IMR-90 (cell line): ENCODE measurements around the gene NADK2. TPM values are rescaled to one million over a fixed set of nuclear protein-coding genes. Genes with fewer than 3 reads are reported as not detected.
A peak's percentile ranks its signal among the peaks of the same experiment; 100 is the strongest.

ENCODE experiments used
- ATAC-seq: fragments of 200-7000 bp; cut with Tn5 transposase; 2 replicates; pipeline ENCODE4 v1.9.1; 2020; ENCODE audit warnings: low read depth, mild to moderate bottlenecking, moderate library complexity
- BruUV-seq: library from RNA; stranded (reverse); fragments of 400-500 nt; replicated peaks from 2 replicates; lab custom pipeline; 2021; lab: Mats Ljungman, UMichigan
- CTCF ChIA-PET: fragments of 300-600 bp; formaldehyde crosslinking; extraction: SDS; loops from one replicate; lab custom pipeline; 2021; ENCODE audit warnings: antibody characterized with exemption; lab: Yijun Ruan, JAX
- POLR2A ChIA-PET: fragments of 300-600 bp; sonication (Branson Sonifier 250); formaldehyde crosslinking; loops from one replicate; lab custom pipeline; 2022; ENCODE audit warnings: antibody characterized with exemption; ENCODE audit not compliant: unreplicated experiment; lab: Charles Lee
- DNase-seq: peaks from one replicate; pipeline ENCODE4 v3.0.0; 2013
- H2AFZ ChIP-seq: replicated peaks from 2 replicates; pipeline ENCODE3; 2013; ENCODE audit warnings: low read length, mild to moderate bottlenecking; ENCODE audit not compliant: poor library complexity
- H2AK5ac ChIP-seq: 2 replicates; pipeline ENCODE4 v1.6.1; 2013; ENCODE audit warnings: low read depth, low read length, inconsistent platforms
- H2AK9ac ChIP-seq: replicated peaks from 2 replicates; pipeline ENCODE3; 2013; ENCODE audit warnings: mild to moderate bottlenecking, low read depth, low read length, moderate library complexity; ENCODE audit not compliant: poor library complexity
- H2BK120ac ChIP-seq: 2 replicates; pipeline ENCODE4 v1.6.1; 2013; ENCODE audit warnings: low read depth, low read length, inconsistent platforms
- H2BK15ac ChIP-seq: 3 replicates; pipeline ENCODE4 v1.6.1; 2013; ENCODE audit warnings: low read depth, low read length, inconsistent platforms
- H2BK20ac ChIP-seq: 2 replicates; pipeline ENCODE4 v1.6.1; 2013; ENCODE audit warnings: low read depth, mild to moderate bottlenecking, inconsistent platforms, low read length, moderate library complexity
- H2BK5ac ChIP-seq: 2 replicates; pipeline ENCODE4 v1.6.1; 2013; ENCODE audit warnings: mild to moderate bottlenecking, low read depth, low read length, inconsistent platforms; ENCODE audit not compliant: poor library complexity, severe bottlenecking
- H3K14ac ChIP-seq: replicated peaks from 2 replicates; pipeline ENCODE4 v1.6.1; 2013; ENCODE audit warnings: low read depth, low read length, inconsistent platforms
- H3K18ac ChIP-seq: 2 replicates; pipeline ENCODE4 v1.6.1; 2013; ENCODE audit warnings: low read depth, low read length, control low read depth
- H3K23ac ChIP-seq: 2 replicates; pipeline ENCODE4 v1.6.1; 2013; ENCODE audit warnings: low read depth, low read length, inconsistent platforms
- H3K27ac ChIP-seq: 2 replicates; pipeline ENCODE4 v1.5.1; 2013; ENCODE audit warnings: mild to moderate bottlenecking, control low read depth, low read length; ENCODE audit not compliant: insufficient read depth
- H3K27me3 ChIP-seq: 2 replicates; pipeline ENCODE4 v1.6.1; 2013; ENCODE audit warnings: low read length; ENCODE audit not compliant: control insufficient read depth, insufficient read depth
- H3K36me3 ChIP-seq: 2 replicates; pipeline ENCODE4 v1.6.1; 2013; ENCODE audit warnings: low read length, mixed read lengths; ENCODE audit not compliant: control insufficient read depth, insufficient read depth
- H3K4ac ChIP-seq: 2 replicates; pipeline ENCODE4 v1.6.1; 2013; ENCODE audit warnings: low read depth, low read length, inconsistent platforms
- H3K4me1 ChIP-seq: 2 replicates; pipeline ENCODE4 v1.6.1; 2013; ENCODE audit warnings: low read length, mixed read lengths; ENCODE audit not compliant: control insufficient read depth, insufficient read depth
- H3K4me2 ChIP-seq: 2 replicates; pipeline ENCODE4 v1.6.1; 2013; ENCODE audit warnings: low read depth, mild to moderate bottlenecking, control low read depth, low read length, moderate library complexity
- H3K4me3 ChIP-seq: 2 replicates; pipeline ENCODE4 v1.5.1; 2013; ENCODE audit warnings: low read depth, mild to moderate bottlenecking, control low read depth, low read length, moderate library complexity; ENCODE audit not compliant: insufficient read depth
- H3K56ac ChIP-seq: 2 replicates; pipeline ENCODE4 v1.6.1; 2013; ENCODE audit warnings: low read length, inconsistent platforms; ENCODE audit not compliant: insufficient read depth; ENCODE audit errors: extremely low read depth
- H3K79me1 ChIP-seq, 2 experiments: 2 replicates each; pipeline ENCODE4 v1.6.1; 2013; ENCODE audit warnings: low read length in 2 of 2, inconsistent platforms in 1 of 2, low read depth in 1 of 2
- H3K9ac ChIP-seq: 2 replicates; pipeline ENCODE4 v1.6.1; 2013; ENCODE audit warnings: low read depth, low read length, control low read depth
- H3K9me1 ChIP-seq: 2 replicates; pipeline ENCODE4 v1.6.1; 2013; ENCODE audit warnings: low read length, inconsistent platforms; ENCODE audit not compliant: insufficient read depth
- H3K9me3 ChIP-seq: 2 replicates; pipeline ENCODE4 v1.6.1; 2013; ENCODE audit warnings: low read length; ENCODE audit not compliant: control insufficient read depth, insufficient read depth
- H4K20me1 ChIP-seq: 2 replicates; pipeline ENCODE4 v1.6.1; 2013; ENCODE audit warnings: low read length, inconsistent platforms; ENCODE audit not compliant: insufficient read depth
- H4K5ac ChIP-seq: 2 replicates; pipeline ENCODE4 v1.6.1; 2013; ENCODE audit warnings: mild to moderate bottlenecking, low read depth, low read length, control low read depth
- H4K8ac ChIP-seq, 2 experiments: 2 replicates each; pipeline ENCODE4 v1.6.1; 2013; ENCODE audit warnings: low read depth in 2 of 2, low read length in 2 of 2, control low read depth in 1 of 2, inconsistent platforms in 1 of 2
- H4K91ac ChIP-seq: 2 replicates; pipeline ENCODE4 v1.6.1; 2013; ENCODE audit warnings: low read depth, low read length, inconsistent platforms; ENCODE audit not compliant: insufficient read depth
- BHLHE40 ChIP-seq: fragments of 150-350 bp; IDR thresholded peaks from 2 replicates; pipeline ENCODE4 v1.6.1; 2016; ENCODE audit warnings: mild to moderate bottlenecking, low read depth, low read length
- CEBPB ChIP-seq: IDR thresholded peaks from 2 replicates; pipeline ENCODE4 v1.6.1; 2012; ENCODE audit warnings: low read depth, low read length, improper control_type of control experiment
- CHD1 ChIP-seq: IDR thresholded peaks from 2 replicates; pipeline ENCODE4 v1.6.1; 2012; ENCODE audit warnings: low read depth, low read length, improper control_type of control experiment
- CTCF ChIP-seq: conservative IDR thresholded peaks from 2 replicates; pipeline ENCODE4 v1.5.1; 2012; ENCODE audit warnings: mild to moderate bottlenecking, low read depth, low read length, improper control_type of control experiment
- ELK1 ChIP-seq: fragments of 150-350 bp; IDR thresholded peaks from 2 replicates; pipeline ENCODE4 v1.6.1; 2016; ENCODE audit warnings: low read depth, mild to moderate bottlenecking, low read length, moderate library complexity, borderline replicate concordance
- FOS ChIP-seq: fragments of 150-350 bp; IDR thresholded peaks from 2 replicates; pipeline ENCODE4 v1.6.1; 2016; ENCODE audit warnings: low read depth, low read length
- MAFK ChIP-seq: IDR thresholded peaks from 2 replicates; pipeline ENCODE4 v1.6.1; 2012; ENCODE audit warnings: low read depth, low read length, improper control_type of control experiment
- NFE2L2 ChIP-seq: fragments of 150-350 bp; IDR thresholded peaks from 2 replicates; pipeline ENCODE4 v1.6.1; 2016; ENCODE audit warnings: low read depth, mild to moderate bottlenecking, low read length
- POLR2A ChIP-seq: IDR thresholded peaks from 2 replicates; pipeline ENCODE4 v1.6.1; 2012; ENCODE audit warnings: mild to moderate bottlenecking, low read depth, low read length
- RAD21 ChIP-seq: IDR thresholded peaks from 2 replicates; pipeline ENCODE4 v1.6.1; 2012; ENCODE audit warnings: low read length, improper control_type of control experiment
- RCOR1 ChIP-seq: IDR thresholded peaks from 2 replicates; pipeline ENCODE4 v1.6.1; 2012; ENCODE audit warnings: mild to moderate bottlenecking, low read length, improper control_type of control experiment; ENCODE audit not compliant: insufficient replicate concordance
- RFX5 ChIP-seq: IDR thresholded peaks from 2 replicates; pipeline ENCODE4 v1.8.0; 2012; ENCODE audit warnings: low read depth, mild to moderate bottlenecking, low read length, moderate library complexity
- SMC3 ChIP-seq: fragments of 150-350 bp; IDR thresholded peaks from 2 replicates; pipeline ENCODE4 v1.6.1; 2016; ENCODE audit warnings: low read depth, mild to moderate bottlenecking, antibody characterized with exemption, low read length, moderate library complexity
- USF2 ChIP-seq: fragments of 150-350 bp; IDR thresholded peaks from 2 replicates; pipeline ENCODE4 v1.6.1; 2017; ENCODE audit warnings: mild to moderate bottlenecking, antibody characterized with exemption, low read length, low read depth
- WGBS, 2 experiments: methylation state at CpG; one replicate each; pipeline versions ENCODE4 v1.1.5 to v1.1.7; 2013; ENCODE audit warnings: missing lambda C conversion rate in 2 of 2; ENCODE audit not compliant: insufficient read length in 1 of 2; ENCODE audit errors: extremely low coverage in 2 of 2; 5-methylcytosine and 5-hydroxymethylcytosine counted together
- dilution Hi-C: fragments of 300-500 bp; cut with HindIII; formaldehyde crosslinking; loops from one replicate; pipeline ENCODE4 v1.14.3; 2018; ENCODE audit warnings: low sequenced_read_pairs; ENCODE audit not compliant: unreplicated experiment
- in situ Hi-C: fragments of 300-500 bp; cut with MboI; formaldehyde crosslinking; loops from 3 replicates; pipeline ENCODE4 v1.14.3; 2019; ENCODE audit warnings: low sequenced_read_pairs, inconsistent platforms, mixed read lengths
- intact Hi-C: fragments of 100-400 bp; cut with micrococcal nuclease; formaldehyde crosslinking; loops from 2 replicates; pipeline ENCODE4 v1.10.0; 2022
- polyA plus RNA-seq, 3 experiments: library from polyadenylated mRNA; depleted of rRNA; stranded (reverse); fragments of >200 nt; gene quantifications; 2 replicates each; pipeline ENCODE4 v1.2.3, GENCODE V29; 2012; ENCODE audit warnings: low replicate concordance in 1 of 3
- total RNA-seq: library from RNA; depleted of rRNA; stranded (reverse); fragments of >200 nt; gene quantifications from 2 replicates; pipeline ENCODE4 v1.2.3, GENCODE V29; 2012

NADK2 gene
- total and polyA plus RNA-seq, 2 of the 4 experiments (the other 2 are of a cell fraction), result 7.4 to 17.4 TPM

GRCh38 chr5:36239370-36240293 is 2.1 kb downstream of the NADK2 start:
- H3K4me1 ChIP-seq, result peaks cover 4% of the 10 kb centered on the region
- H3K23ac ChIP-seq, result 0 out of 2 replicates have a peak overlapping the region, but pooled peaks have one; percentile 11
- no peak overlapping the region for H4K91ac ChIP-seq
- no peak overlapping the region for H2AK9ac ChIP-seq
- H4K8ac ChIP-seq, result no peak overlapping the region; a peak in 1 of 4 replicates
- no peaks in the 10 kb centered on the region for H4K20me1 ChIP-seq
- ATAC-seq (no peak), DNase-seq (no peak)
- ChIA-PET CTCF (interaction anchor here (0.6 kb wide), 1 partner anchor 66 kb away, joined by 3 read pairs; no protein-coding TSS in a partner anchor), POLR2A (interaction anchor here (0.6 kb wide), 1 partner anchor 35 kb away, joined by 9 read pairs; no protein-coding TSS in a partner anchor)
- no peak overlapping the region for H2BK15ac ChIP-seq
- peak overlapping the region; percentile 10 for H2BK5ac ChIP-seq
- no peak overlapping the region for H3K4ac ChIP-seq
- intact Hi-C loops (loop anchor here (1.0 to 10.0 kb wide), 4 partner anchors 37 to 635 kb away; partner anchors contain the start of genes NIPBL and SKP2), in situ Hi-C loops (no loop called here), dilution Hi-C loops (no loop called here)
- no peak overlapping the region for H3K4me3 ChIP-seq
- H3K9ac ChIP-seq, result peak overlapping the region; percentile 91; the same call in 1 of the 2 replicates
- H2BK20ac ChIP-seq, result no peak overlapping the region
- no peaks in the 10 kb centered on the region for H3K9me3 ChIP-seq
- no peak overlapping the region for H4K5ac ChIP-seq
- no peak overlapping the region for H3K27ac ChIP-seq
- no TSS peak for BruUV-seq
- H3K9me1 ChIP-seq, result 0 out of 2 replicates have a peak, but pooled peaks cover 3% of the 10 kb centered on the region
- no peak overlapping the region for H3K18ac ChIP-seq
- no CpG with 5 or more reads among the region's 4 CpGs for WGBS, 2 experiments
- peaks cover 3 to 40% of the 10 kb centered on the region in 2 experiments; a peak in 3 of 4 replicates for H3K79me1 ChIP-seq
- no peak overlapping the region for H3K56ac ChIP-seq
- no peak overlapping the region for H2BK120ac ChIP-seq
- H3K27me3 ChIP-seq, result no peaks in the 10 kb centered on the region
- H3K4me2 ChIP-seq, result peak overlapping the region; percentile 87
- 0 out of 2 replicates have a peak overlapping the region, but pooled peaks have one; percentile 33 for H3K14ac ChIP-seq
- H3K36me3 ChIP-seq, result no peaks in the 10 kb centered on the region
- no peak overlapping the region for H2AFZ ChIP-seq
- no peak overlapping the region for H2AK5ac ChIP-seq
- no peak for TF ChIP-seq NFE2L2
- TF ChIP-seq CEBPB, result no peak
- TF ChIP-seq ELK1, result no peak
- TF ChIP-seq POLR2A, result no peak
- no peak for TF ChIP-seq BHLHE40
- no peak for TF ChIP-seq CTCF
- TF ChIP-seq RAD21, result no peak
- TF ChIP-seq FOS, result no peak
- TF ChIP-seq RFX5, result no peak
- no peak for TF ChIP-seq MAFK
- TF ChIP-seq RCOR1, result no peak
- no peak for TF ChIP-seq USF2
- TF ChIP-seq SMC3, result no peak
- TF ChIP-seq CHD1, result no peak
